K562 (cell line): ENCODE measurements around the gene GNAT1. TPM values are rescaled to one million over a fixed set of nuclear protein-coding genes. Genes with fewer than 3 reads are reported as not detected.

ENCODE experiments used
- ATAC-seq: fragments of 200-7000 bp; cut with Tn5 transposase; 3 replicates; pipeline ENCODE4 v1.9.1; 2020; ENCODE audit warnings: moderate library complexity
- BruUV-seq: library from RNA; stranded (reverse); fragments of 400-500 nt; replicated peaks from 2 replicates; lab custom pipeline; 2021; lab: Mats Ljungman, UMichigan
- CTCF ChIA-PET: fragments of 300-600 bp; formaldehyde crosslinking; extraction: SDS; loops from one replicate; lab custom pipeline; 2021; ENCODE audit warnings: low intra/inter-chr PET ratio; lab: Yijun Ruan, JAX
- POLR2A ChIA-PET: fragments of 300-600, 350-650 bp; sonication (Branson Sonifier 250); formaldehyde crosslinking; extraction: SDS; loops from one replicate; lab custom pipeline; 2021; ENCODE audit warnings: antibody characterized with exemption, inconsistent platforms; lab: Yijun Ruan, JAX
- DNase-seq, 4 experiments: peaks; one replicate each; pipeline versions ENCODE4 v3.0.0 to v3.0.0-alpha.2; 2011 to 2018; ENCODE audit warnings: low spot score in 3 of 4, mixed read lengths in 3 of 4; ENCODE audit errors: extremely low read depth in 1 of 4
- FAIRE-seq: peaks from 2 replicates; lab custom pipeline; 2011; peaks lifted over from hg19 to GRCh38; lab: Jason Lieb, UNC
- H2AFZ ChIP-seq: 2 replicates; pipeline ENCODE4 v1.6.0; 2011; ENCODE audit warnings: low read depth, low read length, control low read depth, inconsistent platforms
- H3K27ac ChIP-seq: fragments of 200-600 bp; 3 replicates; pipeline ENCODE4 v1.8.0; 2011; ENCODE audit warnings: low read depth, mild to moderate bottlenecking, control low read depth, inconsistent platforms, low read length, moderate library complexity, mixed read lengths; ENCODE audit errors: extremely low read depth
- H3K27me3 ChIP-seq, 2 experiments: fragments of 300-600 bp in 1 of 2; 2 replicates in 1 of 2; 3 replicates in 1 of 2; pipeline versions ENCODE4 v1.6.0 to v1.8.0; 2011; ENCODE audit warnings: inconsistent platforms in 2 of 2, low read length in 2 of 2, mild to moderate bottlenecking in 1 of 2, mixed read lengths in 1 of 2, moderate library complexity in 1 of 2; ENCODE audit not compliant: control insufficient read depth in 2 of 2, insufficient read depth in 2 of 2
- H3K36me3 ChIP-seq: fragments of 300-600 bp; 3 replicates; pipeline ENCODE4 v1.8.0; 2011; ENCODE audit warnings: mild to moderate bottlenecking, low read length, inconsistent platforms; ENCODE audit not compliant: control insufficient read depth, insufficient read depth
- H3K4me1 ChIP-seq, 2 experiments: fragments of 200-600 bp in 1 of 2; replicated peaks in 1 of 2; 2 replicates in 1 of 2; 3 replicates in 1 of 2; pipeline versions ENCODE4 v1.5.1 to v1.8.0; 2011; ENCODE audit warnings: inconsistent platforms in 2 of 2, low read length in 2 of 2, mild to moderate bottlenecking in 1 of 2, mixed read lengths in 1 of 2, moderate library complexity in 1 of 2; ENCODE audit not compliant: control insufficient read depth in 2 of 2, insufficient read depth in 2 of 2
- H3K4me2 ChIP-seq: 2 replicates; pipeline ENCODE4 v1.6.1; 2011; ENCODE audit warnings: low read length, control low read depth, inconsistent platforms, mixed read lengths; ENCODE audit not compliant: insufficient read depth
- H3K4me3 ChIP-seq: fragments of 200-600 bp; sonication (generic), shearing (Covaris generic); 2 replicates; pipeline ENCODE4 v1.5.1; 2016; ENCODE audit warnings: control low read depth, inconsistent platforms
- H3K79me2 ChIP-seq: fragments of 200-600 bp; 3 replicates; pipeline ENCODE4 v1.8.0; 2011; ENCODE audit warnings: low read length, inconsistent platforms; ENCODE audit not compliant: control insufficient read depth, insufficient read depth
- H3K9ac ChIP-seq, 2 experiments: 2 replicates each; pipeline versions ENCODE4 v1.6.0 to v1.6.1; 2011; ENCODE audit warnings: low read depth in 2 of 2, low read length in 2 of 2, control low read depth in 1 of 2, inconsistent platforms in 1 of 2, mild to moderate bottlenecking in 1 of 2, mixed read lengths in 1 of 2; ENCODE audit not compliant: insufficient read depth in 1 of 2
- H3K9me1 ChIP-seq: one replicate; pipeline ENCODE4 v1.6.0; 2011; ENCODE audit warnings: inconsistent platforms, mild to moderate bottlenecking, low read length, moderate library complexity; ENCODE audit not compliant: control insufficient read depth, insufficient read depth
- H3K9me3 ChIP-seq: replicated peaks from 2 replicates; pipeline ENCODE4 v1.5.1; 2011; ENCODE audit warnings: low read depth, low read length, inconsistent platforms; ENCODE audit not compliant: control insufficient read depth, insufficient read depth
- H4K20me1 ChIP-seq: replicated peaks from 2 replicates; pipeline ENCODE4 v1.6.1; 2011; ENCODE audit warnings: low read length, inconsistent platforms, mixed read lengths; ENCODE audit not compliant: control insufficient read depth, insufficient read depth
- BRCA1 ChIP-seq, 2 experiments: fragments of 450-650 bp in 1 of 2; sonication (generic) in 1 of 2; formaldehyde crosslinking in 1 of 2; IDR thresholded peaks; 2 replicates each; pipeline versions ENCODE4 v1.5.0 to v1.6.1; 2017 to 2020; ENCODE audit warnings: mild to moderate bottlenecking in 1 of 2, missing genetic modification reagents in 1 of 2
- DDX20 ChIP-seq: fragments of 450-650 bp; IDR thresholded peaks from 2 replicates; pipeline ENCODE4 v1.6.1; 2016; ENCODE audit warnings: missing genetic modification characterization, low read depth, mild to moderate bottlenecking, missing compliant biosample characterization, moderate library complexity
- DIDO1 ChIP-seq: fragments of 450-650 bp; IDR thresholded peaks from 2 replicates; pipeline ENCODE4 v1.6.1; 2016; ENCODE audit warnings: low read depth, missing biosample characterization, missing genetic modification characterization
- L3MBTL2 ChIP-seq: fragments of 450-650 bp; IDR thresholded peaks from 2 replicates; pipeline ENCODE4 v1.6.1; 2016; ENCODE audit warnings: mild to moderate bottlenecking, moderate library complexity
- PYGO2 ChIP-seq: fragments of 450-650 bp; IDR thresholded peaks from 2 replicates; pipeline ENCODE4 v1.6.1; 2016; ENCODE audit warnings: mild to moderate bottlenecking, missing genetic modification characterization, moderate library complexity, missing compliant biosample characterization
- WGBS: fragments of 100-300 bp; shearing (Covaris generic); methylation state at CpG from one replicate; pipeline ENCODE4 v1.1.6; 2016; ENCODE audit warnings: low coverage, mixed read lengths; ENCODE audit not compliant: insufficient coverage; ENCODE audit errors: missing lambda C conversion rate; 5-methylcytosine and 5-hydroxymethylcytosine counted together
- in situ Hi-C: fragments of 300-500 bp; cut with MboI; formaldehyde crosslinking; loops from 4 replicates; pipeline ENCODE4 v1.15.0; 2018; ENCODE audit warnings: inconsistent platforms, mixed read lengths
- intact Hi-C: fragments of 100-400 bp; cut with micrococcal nuclease; formaldehyde crosslinking; loops from 2 replicates; pipeline ENCODE4 v1.14.2; 2022
- polyA plus RNA-seq, 8 experiments: library from polyadenylated mRNA; depleted of rRNA in 4 of 8; stranded (reverse) in 5 of 8; unstranded in 3 of 8; fragments of >200 nt; fragmentation: Nextera tagmentation in 2 of 8; fragmentation: Illumina TruSeq in 1 of 8; extraction: Ambion mirVana in 2 of 8; extraction: Trizol in 1 of 8; gene quantifications; 2 replicates each; pipeline versions ENCODE4 v1.2.1 to v1.2.3, GENCODE V29; 2011 to 2014; ENCODE audit warnings: inconsistent platforms in 1 of 8, missing spikeins in 1 of 8
- total RNA-seq, 7 experiments: library from RNA; depleted of rRNA in 6 of 7; stranded (reverse); fragments of >200 nt in 6 of 7; fragmentation: Illumina TruSeq in 2 of 7; extraction: Trizol in 2 of 7; gene quantifications; 2 replicates each; pipeline versions ENCODE4 v1.2.1 to v1.2.3, GENCODE V29; 2011 to 2021; ENCODE audit warnings: low replicate concordance in 1 of 7
- TF ChIP-seq, protein P1 (sequence below): fragments of 250-450 bp; sonication (Bioruptor Pico); IDR thresholded peaks from 2 replicates; pipeline ENCODE4 v1.4.0; 2020; ENCODE audit warnings: mild to moderate bottlenecking
- TF ChIP-seq, protein P2 (sequence below): sonication (generic); formaldehyde crosslinking; IDR thresholded peaks from 2 replicates; pipeline ENCODE4 v1.8.0; 2022; ENCODE audit warnings: mild to moderate bottlenecking, low read depth, missing genetic modification reagents
- TF ChIP-seq, protein P3 (sequence below), 2 experiments: fragments of 450-650 bp; formaldehyde crosslinking in 1 of 2; IDR thresholded peaks; 2 replicates each; pipeline versions ENCODE4 v1.4.0 to v1.6.1; 2014 to 2020; ENCODE audit warnings: mild to moderate bottlenecking in 2 of 2, borderline replicate concordance in 1 of 2, low read depth in 1 of 2

GNAT1 gene
- total and polyA plus RNA-seq, 9 of the 15 experiments (the other 6 are each of a cell fraction or from before 2014, with no cell fraction given), result not detected

DNA sequence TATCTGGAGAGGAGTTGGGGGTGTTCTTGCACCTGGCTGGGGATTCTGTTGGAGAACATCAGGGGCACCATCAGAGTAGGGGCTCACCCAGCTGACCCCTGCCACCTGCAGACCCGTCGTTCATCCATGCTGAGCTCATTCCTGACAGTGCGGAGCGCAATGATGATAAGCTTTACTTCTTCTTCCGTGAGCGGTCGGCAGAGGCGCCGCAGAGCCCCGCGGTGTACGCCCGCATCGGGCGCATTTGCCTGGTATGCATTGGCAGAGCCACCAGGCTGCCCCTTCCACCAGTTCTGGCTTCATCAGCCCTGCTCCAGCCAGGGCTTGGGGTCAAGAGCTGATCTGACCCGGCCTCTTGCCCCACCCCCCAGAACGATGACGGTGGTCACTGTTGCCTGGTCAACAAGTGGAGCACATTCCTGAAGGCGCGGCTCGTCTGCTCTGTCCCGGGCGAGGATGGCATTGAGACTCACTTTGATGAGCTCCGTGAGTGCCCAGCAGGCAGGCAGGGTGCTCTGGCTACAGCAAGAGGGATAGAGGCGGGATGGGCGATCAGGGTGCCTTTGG lies 8.8 kb upstream of the GNAT1 start (continued):
- TF ChIP-seq, protein P1, sequence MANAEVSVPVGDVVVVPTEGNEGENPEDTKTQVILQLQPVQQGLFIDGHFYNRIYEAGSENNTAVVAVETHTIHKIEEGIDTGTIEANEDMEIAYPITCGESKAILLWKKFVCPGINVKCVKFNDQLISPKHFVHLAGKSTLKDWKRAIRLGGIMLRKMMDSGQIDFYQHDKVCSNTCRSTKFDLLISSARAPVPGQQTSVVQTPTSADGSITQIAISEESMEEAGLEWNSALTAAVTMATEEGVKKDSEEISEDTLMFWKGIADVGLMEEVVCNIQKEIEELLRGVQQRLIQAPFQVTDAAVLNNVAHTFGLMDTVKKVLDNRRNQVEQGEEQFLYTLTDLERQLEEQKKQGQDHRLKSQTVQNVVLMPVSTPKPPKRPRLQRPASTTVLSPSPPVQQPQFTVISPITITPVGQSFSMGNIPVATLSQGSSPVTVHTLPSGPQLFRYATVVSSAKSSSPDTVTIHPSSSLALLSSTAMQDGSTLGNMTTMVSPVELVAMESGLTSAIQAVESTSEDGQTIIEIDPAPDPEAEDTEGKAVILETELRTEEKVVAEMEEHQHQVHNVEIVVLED (CRISPR knock-in tag), result no peak
- TF ChIP-seq, protein P2, sequence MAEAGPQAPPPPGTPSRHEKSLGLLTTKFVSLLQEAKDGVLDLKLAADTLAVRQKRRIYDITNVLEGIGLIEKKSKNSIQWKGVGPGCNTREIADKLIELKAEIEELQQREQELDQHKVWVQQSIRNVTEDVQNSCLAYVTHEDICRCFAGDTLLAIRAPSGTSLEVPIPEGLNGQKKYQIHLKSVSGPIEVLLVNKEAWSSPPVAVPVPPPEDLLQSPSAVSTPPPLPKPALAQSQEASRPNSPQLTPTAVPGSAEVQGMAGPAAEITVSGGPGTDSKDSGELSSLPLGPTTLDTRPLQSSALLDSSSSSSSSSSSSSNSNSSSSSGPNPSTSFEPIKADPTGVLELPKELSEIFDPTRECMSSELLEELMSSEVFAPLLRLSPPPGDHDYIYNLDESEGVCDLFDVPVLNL (CRISPR knock-in tag), result no peak

DNA sequence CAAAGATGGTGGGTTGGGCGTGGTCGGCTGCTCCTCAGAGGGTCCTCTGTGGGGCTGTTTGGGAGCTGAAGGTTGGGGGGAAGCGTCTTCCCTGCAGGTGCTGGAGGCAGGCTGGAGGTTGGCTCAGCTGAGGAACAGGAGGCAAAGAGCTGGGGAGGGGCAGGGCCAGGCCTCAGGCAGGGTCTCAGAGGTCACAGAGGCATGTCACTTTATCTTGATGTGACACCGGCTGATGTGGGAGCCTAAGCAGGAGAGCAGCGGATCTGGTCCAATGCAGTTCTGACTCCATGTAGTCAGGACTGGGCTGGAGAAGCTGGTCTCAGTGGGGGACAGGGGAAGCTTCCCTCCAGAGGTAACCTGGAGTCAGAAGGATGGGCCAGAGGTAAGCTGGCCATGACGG lies 7.7 kb upstream of the GNAT1 start:
- H3K4me1 ChIP-seq, result peaks cover 0 to 29% of the 10 kb centered on the region in 2 experiments; a peak in 3 of 5 replicates
- H3K9me3 ChIP-seq, result no peaks in the 10 kb centered on the region
- no peak for DNase-seq
- no peak overlapping the region for H3K4me3 ChIP-seq
- in situ Hi-C loops, result loop anchor here (5.0 kb wide), 1 partner anchor 61 kb away; no protein-coding TSS in a partner anchor
- H3K36me3 ChIP-seq, result no peaks in the 10 kb centered on the region
- H3K27me3 ChIP-seq, result no peaks in the 10 kb centered on the region
- H3K79me2 ChIP-seq, result no peaks in the 10 kb centered on the region
- H2AFZ ChIP-seq, result no peak overlapping the region
- no peak overlapping the region for H3K27ac ChIP-seq
- intact Hi-C loops, result no loop called here
- BruUV-seq, result no TSS peak
- no peaks in the 10 kb centered on the region for H4K20me1 ChIP-seq
- peak; percentile 24; the same call in 2 of the 3 replicates for ATAC-seq
- FAIRE-seq, result no peak
- no peak overlapping the region for H3K4me2 ChIP-seq
- no peaks in the 10 kb centered on the region for H3K9me1 ChIP-seq
- H3K9ac ChIP-seq, result peak overlapping the region in 1 of 2 experiments; percentile 45; a peak in 1 of 4 replicates
- ChIA-PET CTCF (no interaction called here), POLR2A (interaction anchor here (0.6 to 1.2 kb wide), 3 partner anchors 64 to 89 kb away, joined by 3 to 4 read pairs (median 3); no protein-coding TSS in a partner anchor)
- 0% methylated on average over 2 of the region's 6 CpGs for WGBS
- no peak for TF ChIP-seq DIDO1 (tag)
- TF ChIP-seq PYGO2 (tag), result no peak
- TF ChIP-seq DDX20 (tag), result no peak
- no peak for TF ChIP-seq BRCA1 (IDR thresholded peaks at IDR 0.05)
- no peak for TF ChIP-seq BRCA1 (CRISPR knock-in tag; IDR thresholded peaks at IDR 0.05)
- TF ChIP-seq L3MBTL2, result no peak
- TF ChIP-seq, protein P3, sequence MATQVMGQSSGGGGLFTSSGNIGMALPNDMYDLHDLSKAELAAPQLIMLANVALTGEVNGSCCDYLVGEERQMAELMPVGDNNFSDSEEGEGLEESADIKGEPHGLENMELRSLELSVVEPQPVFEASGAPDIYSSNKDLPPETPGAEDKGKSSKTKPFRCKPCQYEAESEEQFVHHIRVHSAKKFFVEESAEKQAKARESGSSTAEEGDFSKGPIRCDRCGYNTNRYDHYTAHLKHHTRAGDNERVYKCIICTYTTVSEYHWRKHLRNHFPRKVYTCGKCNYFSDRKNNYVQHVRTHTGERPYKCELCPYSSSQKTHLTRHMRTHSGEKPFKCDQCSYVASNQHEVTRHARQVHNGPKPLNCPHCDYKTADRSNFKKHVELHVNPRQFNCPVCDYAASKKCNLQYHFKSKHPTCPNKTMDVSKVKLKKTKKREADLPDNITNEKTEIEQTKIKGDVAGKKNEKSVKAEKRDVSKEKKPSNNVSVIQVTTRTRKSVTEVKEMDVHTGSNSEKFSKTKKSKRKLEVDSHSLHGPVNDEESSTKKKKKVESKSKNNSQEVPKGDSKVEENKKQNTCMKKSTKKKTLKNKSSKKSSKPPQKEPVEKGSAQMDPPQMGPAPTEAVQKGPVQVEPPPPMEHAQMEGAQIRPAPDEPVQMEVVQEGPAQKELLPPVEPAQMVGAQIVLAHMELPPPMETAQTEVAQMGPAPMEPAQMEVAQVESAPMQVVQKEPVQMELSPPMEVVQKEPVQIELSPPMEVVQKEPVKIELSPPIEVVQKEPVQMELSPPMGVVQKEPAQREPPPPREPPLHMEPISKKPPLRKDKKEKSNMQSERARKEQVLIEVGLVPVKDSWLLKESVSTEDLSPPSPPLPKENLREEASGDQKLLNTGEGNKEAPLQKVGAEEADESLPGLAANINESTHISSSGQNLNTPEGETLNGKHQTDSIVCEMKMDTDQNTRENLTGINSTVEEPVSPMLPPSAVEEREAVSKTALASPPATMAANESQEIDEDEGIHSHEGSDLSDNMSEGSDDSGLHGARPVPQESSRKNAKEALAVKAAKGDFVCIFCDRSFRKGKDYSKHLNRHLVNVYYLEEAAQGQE (IDR thresholded peaks at IDR 0.05; ENCODE audit: borderline replicate concordance), result peak; percentile 29
- TF ChIP-seq, protein P3 (CRISPR knock-in tag; IDR thresholded peaks at IDR 0.05; ENCODE audit: low read depth), result no peak
